Jurkat, Clone E6-1 (cell line): ENCODE measurements around the gene TBC1D1.

Source experiments
- DNase-seq: peaks from one replicate; pipeline ENCODE4 v3.0.0-alpha.2; 2011; ENCODE audit warnings: low read depth, low spot score
- H3K4me3 ChIP-seq: 2 replicates; pipeline ENCODE4 v1.5.1; 2011; ENCODE audit warnings: mild to moderate bottlenecking, low read length, control low read depth, moderate library complexity

Gene TBC1D1

DNA sequence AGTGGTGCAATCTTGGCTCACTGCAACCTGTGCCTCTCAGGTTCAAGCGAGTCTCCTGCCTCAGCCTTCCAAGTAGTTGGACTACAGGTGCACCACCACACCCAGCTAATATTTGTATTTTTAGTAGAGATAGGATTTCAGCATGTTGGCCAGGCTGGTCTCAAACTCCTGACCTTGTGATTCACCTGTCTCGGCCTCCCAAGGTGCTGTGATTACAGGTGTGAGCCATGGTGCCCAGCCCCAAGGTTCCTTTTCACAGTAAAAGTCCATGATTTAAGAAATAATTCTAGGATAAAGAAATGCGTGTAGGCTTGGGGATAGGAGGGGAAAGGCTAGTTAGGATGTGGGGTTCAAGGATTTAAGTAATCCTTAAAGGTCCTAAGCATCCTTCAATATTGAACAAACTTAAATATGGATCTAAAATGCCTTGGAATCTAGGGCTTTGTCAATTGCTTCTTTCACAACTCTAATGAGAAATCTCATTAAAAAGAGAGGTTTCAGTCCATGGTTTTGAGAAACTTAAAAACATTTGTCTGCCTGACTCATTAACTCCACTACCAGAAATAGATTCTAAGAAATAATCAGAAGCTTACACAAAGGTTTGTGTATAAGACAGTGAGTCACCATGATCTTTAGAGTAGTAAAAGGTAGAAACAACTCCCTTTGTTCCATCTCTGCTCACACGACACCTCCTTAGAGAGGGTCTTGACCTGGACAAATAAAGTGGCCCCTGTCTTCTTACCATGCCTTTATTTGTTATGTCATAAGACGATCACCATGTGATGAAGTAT, 272.5 kb downstream of the TBC1D1 start:
- DNase-seq = no peak
- H3K4me3 ChIP-seq = no peak overlapping the region

DNA sequence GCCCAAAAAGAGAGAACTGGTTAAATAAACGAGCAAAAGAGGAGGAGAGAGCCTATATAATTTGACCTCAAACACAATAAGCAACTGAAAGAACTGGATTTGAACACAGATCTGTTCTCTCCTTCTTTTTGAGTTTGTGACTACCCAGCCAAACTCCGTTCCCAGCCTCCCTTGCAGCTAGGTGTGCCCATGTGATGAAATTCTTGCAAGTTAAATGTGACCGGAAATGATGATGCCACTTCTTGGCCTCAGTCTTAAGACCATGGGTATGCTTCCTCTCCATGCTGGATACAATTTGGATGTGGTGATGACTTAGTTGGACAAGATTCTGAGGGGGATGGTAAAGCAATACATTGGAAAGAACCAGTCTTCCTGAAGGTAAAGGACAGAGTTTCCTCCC, 273.5 kb downstream of the TBC1D1 start:
- no peak for DNase-seq
- H3K4me3 ChIP-seq = no peak overlapping the region

DNA sequence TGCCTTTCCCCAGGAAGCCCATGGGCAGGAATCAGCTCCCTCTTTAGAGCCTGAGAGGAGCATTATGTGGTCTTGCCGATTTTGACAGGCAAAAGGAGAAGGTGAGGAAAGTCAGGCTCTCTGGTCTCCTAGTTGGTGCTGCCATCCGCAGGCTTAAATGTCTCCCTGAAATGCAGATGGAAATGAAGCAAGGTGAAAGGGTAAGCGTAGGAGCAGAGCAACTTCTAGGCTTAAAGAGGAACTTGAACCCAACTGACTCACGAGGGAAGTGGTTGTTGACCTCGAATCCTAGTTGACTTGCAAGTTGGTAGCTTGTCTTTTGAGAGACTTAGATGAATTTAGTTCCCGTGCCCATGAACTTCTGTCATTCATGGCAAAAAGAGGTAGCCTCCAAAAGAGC, 275.2 kb downstream of the TBC1D1 start:
- no peak overlapping the region for H3K4me3 ChIP-seq
- DNase-seq = no peak

DNA sequence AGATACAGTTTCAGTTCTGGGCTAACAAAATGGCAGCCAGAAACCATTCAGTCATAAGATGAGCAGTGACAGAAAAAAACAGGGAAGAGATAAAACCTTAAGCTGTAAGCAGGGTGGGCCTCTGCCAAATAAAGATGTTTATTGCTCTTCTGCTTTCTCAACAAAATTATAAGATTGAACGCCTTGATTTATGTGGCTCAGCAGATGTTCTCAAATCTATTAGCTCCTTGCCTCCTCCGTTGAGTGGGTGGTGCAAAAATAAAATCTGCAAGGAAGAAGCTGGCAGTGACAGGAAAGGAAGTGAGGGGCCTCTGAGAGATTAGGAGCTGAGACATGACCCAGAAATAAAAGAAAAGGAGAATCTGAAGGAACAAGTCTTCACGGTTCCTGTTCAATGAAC, 275.9 kb downstream of the TBC1D1 start:
- no peak for DNase-seq
- H3K4me3 ChIP-seq = no peak overlapping the region

DNA sequence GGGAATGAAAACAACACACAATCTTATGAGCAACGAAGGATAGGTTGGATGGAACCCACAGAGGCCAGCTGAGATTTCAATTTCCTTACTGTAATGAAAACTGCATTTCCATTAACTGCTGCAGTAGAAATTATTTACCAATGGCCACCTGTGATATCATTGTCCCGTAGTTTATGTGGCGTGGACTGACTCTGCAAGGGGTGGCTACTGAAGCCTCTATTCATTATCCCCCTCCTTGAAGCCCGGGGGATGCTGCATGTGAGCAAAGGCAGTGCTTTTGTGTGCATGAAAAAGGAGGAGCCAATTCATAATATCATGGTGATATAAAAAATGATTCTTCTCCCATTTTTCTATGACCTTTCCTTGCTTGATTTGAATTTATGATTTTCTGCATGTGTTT, 277.1 kb downstream of the TBC1D1 start:
- DNase-seq = no peak
- no peak overlapping the region for H3K4me3 ChIP-seq

DNA sequence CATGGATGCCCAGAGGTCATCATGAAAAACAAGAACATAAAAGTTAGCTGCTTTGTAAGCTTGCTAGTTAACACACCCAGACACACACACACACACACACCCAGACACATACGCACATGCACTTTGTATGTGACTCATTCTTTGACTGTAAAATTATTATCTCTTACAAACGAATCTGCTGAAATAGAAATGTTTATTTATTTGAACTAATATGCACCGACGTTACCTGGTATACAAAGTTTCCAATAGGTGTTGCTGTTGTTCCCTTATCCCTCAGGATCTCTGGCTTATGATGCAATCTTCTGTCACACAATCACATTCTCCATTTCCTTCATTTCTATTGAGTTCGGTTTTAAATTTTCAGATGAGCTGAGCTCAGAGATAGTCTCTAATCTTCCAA, 278.6 kb downstream of the TBC1D1 start:
- H3K4me3 ChIP-seq = no peak overlapping the region
- DNase-seq = no peak

DNA sequence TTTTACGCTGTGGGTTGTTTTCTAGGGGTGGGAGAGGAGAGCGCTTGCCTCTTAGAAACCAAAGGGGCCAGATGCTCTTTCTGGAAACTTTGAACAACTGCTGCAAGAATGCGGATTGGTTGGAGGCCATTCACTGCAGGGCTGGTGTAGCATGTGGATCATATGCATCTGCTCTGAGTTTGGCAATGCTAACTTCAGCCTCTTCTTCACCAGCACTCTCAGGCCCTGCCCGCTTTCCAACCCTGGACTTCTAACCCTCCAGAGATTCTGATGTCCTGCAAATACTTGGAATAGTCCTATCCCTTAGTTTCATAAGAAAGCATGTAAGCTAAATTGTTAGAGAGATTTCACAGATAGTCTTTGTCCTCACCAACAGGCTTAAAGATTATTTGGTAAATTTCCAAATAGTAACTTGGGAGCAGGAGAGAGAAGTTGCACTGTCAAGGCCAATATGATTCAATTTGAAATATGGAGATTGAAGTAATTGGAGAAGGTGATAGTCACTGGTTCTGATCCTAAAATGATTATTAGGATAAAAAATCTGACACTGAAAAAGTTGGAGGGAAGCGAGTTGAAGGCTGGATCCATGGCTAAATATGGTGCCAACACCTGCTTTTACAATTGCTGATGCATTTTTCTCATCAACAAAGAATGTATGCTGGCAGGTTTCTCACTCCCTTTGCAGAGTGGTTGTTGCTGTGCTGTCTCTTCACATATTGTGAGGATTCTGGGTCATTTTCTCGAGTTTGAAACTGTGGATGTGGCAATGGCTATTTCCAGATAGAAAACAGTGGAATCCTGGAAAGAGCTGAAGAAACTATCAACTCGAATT, 279.7 kb downstream of the TBC1D1 start:
- no peak overlapping the region for H3K4me3 ChIP-seq
- DNase-seq = no peak

DNA sequence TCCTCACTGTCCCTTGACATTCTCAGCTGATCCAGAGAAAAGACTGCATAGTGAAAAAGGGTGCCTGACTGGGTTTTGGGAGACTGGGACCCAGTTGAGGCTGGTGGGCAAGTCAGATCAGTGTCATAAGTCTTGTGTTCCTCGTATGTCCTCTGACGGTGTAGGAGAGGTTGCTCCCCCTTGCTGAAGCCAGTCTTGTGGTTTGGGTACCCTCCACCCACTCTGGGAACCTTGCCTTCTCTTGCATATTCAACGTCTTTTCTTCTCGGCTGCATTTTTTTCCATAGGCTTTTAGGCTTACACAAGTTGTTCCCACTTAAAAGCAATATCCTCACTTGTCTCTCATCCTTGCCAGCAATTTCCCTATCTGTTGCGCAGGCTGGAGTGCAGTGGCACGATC, 281.2 kb downstream of the TBC1D1 start:
- no peak overlapping the region for H3K4me3 ChIP-seq
- DNase-seq = no peak

DNA sequence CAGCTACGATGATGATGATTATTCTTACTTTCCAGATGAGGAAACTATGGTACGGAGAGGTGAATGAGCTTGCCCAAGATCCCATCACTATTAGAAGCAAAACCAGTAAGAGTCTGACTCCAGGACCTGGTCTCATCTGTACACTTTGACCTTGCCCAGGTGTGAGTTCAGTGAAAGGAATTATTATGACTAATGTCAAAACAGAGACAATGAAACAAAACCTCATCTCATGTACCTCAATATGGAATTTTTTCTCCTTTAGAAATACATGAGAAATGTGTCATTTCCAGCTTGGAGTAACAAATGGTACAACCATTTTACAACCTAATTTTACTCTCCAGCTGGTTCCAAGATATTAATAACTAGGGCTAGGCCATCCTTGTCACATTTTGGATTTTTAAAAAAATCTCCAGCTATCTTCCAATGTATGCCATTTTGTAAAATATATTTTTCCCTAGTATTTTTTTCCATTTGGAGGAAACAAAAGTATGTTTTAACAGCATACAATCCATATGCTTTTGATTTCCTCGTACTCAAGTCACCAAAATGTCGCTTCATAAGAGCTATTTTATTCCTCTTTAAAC, 283.1 kb downstream of the TBC1D1 start:
- H3K4me3 ChIP-seq = no peak overlapping the region
- DNase-seq = no peak

DNA sequence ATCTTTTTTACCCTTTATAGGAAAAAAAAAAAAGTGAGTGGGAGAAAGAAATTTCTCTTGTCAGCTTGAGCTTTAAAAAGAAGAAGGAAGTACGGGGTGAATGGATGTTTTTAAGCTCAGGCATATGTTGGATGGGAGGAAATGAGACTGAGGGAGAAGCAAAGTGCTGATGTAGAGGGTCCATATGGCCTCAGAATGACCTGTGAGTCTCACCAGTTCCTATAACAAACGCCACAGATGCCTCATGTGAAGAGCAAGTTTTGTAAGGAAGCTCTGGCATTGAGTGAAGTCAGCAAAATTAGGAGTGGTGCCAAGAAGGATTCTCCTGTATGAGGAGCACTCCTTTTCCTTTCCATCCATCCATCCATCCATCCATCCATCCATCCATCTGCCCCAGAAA, 283.9 kb downstream of the TBC1D1 start:
- H3K4me3 ChIP-seq = no peak overlapping the region
- DNase-seq = no peak

DNA sequence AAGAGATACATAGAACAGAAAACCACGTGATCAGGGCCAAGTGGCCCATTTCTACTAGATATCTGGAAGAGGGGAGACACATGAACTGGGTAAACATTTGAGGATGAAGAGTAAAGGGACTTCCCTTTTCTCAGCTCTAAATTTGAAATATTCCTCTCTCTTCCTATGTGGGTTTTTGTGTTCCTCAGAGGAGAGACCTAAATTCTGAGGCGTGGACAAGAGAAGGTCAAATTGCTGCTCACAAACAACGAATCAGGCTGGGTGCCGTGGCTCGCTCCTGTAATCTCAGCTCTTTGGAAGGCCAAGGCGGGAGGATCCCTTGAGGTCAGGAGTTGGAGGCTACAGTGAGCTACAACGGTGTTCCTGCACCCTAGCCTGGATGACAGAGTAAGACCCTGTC, 285.3 kb downstream of the TBC1D1 start:
- DNase-seq = no peak
- no peak overlapping the region for H3K4me3 ChIP-seq

DNA sequence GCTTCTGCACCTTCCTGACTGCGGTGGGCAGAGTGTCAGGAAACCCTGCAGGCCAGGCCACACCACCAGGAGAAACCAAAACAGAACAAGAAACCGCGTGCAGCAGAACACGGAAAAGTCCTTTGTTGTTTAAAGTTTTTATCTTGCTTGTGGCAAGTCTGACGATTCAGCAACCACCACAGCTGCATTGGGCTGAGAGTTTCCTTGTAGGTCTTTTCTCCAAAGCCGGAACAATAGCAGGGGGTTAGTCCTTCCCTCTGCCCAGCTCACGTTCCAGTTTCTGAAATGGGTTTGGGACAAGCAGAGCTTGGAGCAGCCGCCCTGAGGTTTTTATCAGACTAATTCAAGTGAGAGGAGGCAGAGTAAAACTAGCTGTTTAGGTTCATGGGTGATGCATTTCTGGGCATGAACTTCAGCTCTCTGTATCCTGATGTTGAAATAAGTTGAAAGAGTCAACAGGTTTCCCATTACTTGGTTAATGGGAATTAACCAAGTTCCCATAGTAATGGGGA, 286.2 kb downstream of the TBC1D1 start:
- peak; percentile 93 for DNase-seq

DNA sequence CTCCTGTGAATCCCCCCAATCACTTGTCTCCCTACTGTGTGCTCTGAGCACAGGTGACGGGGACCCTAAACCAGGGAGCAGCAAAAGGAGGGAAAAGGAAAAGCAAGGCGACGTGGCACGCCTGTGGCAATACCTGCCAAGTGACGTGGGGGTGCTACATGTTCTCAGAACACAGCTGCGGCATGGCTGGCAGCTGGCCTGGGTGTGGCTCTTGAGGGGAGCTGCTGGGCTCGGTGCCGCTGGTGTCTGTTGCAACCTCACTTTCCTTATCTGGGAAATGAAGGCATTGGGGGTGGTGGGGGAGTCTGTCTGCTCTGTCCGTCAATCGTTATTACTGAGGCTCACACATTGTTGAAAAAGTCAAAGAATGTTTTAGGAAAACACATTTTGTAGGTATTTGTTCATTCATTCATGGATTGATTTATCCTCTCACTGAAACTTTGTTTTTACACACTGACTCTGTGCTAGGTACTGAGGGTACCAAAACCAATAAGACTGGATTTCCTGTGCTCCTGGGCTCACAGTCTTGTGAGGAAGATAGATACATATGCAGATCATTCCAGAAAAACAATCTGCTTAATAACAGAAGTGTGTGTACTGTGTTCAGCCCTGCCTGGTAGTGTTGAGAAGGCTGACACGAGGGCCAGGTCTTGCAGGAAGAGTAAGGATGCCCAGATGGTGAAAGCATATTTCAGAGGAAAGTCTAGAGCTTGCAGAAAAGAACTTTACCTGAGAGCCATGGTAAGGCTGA, 286.9 kb downstream of the TBC1D1 start:
- H3K4me3 ChIP-seq = peak overlapping the region; percentile 23
- peak; percentile 77 for DNase-seq

More for the DNA sequence above, 286.2 kb downstream of the TBC1D1 start:
- peak overlapping the region; percentile 23 for H3K4me3 ChIP-seq

DNA sequence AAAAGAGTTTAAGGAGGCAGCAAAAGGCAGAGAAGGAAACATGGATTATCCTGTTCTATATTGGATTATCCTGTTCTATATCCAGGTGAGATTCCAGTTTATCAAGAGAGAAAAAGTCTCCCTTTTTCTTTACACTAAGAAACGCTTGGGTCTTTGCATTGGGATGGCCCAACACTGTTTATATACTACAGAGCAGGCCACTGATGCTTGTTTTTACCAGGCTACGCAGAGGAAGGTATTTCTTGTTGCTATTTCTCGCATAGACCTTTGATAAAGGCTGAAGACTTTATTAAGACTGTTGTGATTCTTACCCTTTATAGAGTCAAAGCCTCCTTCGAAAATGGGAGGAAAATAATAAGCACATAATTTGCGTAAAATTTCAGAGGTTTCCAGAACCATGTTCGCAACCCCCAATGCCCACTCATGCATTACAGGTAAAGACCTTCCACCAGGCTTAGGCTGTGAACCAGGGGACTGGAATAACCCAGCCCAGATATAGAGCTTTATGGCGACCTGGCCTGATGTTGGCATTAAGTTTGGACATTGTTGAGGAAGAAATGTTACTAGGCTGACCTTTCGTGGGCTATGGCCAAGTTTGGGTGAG, 287.6 kb downstream of the TBC1D1 start:
- H3K4me3 ChIP-seq = no peak overlapping the region
- DNase-seq = no peak

DNA sequence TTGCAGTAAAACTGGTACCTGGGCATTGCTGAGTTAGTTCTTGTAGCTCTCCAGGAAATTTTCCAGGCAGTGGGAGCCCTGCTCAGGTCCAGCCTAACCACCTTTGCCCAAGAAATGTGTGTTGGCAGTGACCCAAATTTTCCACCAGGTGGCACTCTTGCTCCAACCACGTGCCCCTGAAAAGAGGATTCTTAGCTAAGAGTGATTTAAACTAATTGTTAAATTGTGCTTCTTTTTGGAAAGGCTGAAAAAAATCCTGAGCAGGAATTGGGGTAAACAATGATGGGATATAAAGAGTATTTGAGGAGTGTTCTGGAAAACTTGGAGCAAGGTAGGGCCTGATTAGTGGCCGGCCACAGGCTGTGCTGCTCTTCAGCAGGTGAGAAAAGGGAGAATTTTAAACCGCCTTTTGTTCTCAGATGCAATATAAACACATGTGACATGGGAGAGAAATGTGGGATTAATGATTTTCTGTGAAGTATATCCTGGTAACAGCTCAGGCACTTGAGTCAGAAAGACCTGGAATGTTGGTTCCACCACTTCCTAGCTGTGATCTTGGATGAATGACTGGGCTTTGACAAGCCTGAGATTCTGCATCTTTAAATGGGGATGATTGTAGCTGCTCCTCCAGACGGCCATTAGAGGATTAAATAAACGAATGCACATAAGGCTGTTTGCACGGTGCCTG, 288.9 kb downstream of the TBC1D1 start:
- no peak overlapping the region for H3K4me3 ChIP-seq
- DNase-seq = peak; percentile 64

DNA sequence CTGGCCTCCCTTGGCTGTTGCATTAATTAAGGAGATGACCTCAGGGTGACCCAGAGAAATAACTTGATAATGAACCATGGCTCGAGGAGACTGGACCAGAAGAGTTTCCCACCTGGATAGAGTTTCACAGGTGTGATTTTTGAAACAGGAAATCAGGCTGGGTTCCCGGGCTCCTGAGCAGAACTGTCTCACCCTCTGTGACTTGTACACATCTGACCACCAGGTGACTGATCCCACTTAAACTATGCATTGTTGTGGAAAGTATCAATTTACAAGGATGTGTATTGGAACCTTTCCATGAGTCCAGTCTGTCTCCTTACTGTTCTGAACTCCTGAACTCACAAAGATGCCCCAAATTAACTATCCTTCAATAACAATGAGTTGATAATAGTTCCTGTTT, 289.6 kb downstream of the TBC1D1 start:
- DNase-seq = no peak
- H3K4me3 ChIP-seq = no peak overlapping the region

DNA sequence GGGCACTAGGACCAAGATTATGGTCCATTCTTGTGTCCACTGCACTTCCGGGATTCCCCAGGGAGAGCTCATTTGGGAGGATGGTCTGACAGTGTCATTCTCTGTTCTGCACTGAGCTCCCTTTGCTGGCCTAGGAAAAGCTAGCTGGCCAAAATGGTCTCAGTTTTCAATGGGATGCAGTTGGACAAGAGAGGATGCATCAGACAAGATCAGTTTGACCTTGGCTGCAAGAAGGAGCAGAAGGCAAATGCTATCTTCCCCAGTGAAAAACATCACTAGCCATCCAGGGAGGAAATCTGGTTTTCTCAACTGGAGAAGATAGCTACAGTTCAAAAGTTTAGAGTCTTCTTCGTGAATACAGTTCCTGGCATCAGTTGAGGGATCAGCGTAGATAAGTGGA, 290.4 kb downstream of the TBC1D1 start:
- no peak overlapping the region for H3K4me3 ChIP-seq
- DNase-seq = no peak

DNA sequence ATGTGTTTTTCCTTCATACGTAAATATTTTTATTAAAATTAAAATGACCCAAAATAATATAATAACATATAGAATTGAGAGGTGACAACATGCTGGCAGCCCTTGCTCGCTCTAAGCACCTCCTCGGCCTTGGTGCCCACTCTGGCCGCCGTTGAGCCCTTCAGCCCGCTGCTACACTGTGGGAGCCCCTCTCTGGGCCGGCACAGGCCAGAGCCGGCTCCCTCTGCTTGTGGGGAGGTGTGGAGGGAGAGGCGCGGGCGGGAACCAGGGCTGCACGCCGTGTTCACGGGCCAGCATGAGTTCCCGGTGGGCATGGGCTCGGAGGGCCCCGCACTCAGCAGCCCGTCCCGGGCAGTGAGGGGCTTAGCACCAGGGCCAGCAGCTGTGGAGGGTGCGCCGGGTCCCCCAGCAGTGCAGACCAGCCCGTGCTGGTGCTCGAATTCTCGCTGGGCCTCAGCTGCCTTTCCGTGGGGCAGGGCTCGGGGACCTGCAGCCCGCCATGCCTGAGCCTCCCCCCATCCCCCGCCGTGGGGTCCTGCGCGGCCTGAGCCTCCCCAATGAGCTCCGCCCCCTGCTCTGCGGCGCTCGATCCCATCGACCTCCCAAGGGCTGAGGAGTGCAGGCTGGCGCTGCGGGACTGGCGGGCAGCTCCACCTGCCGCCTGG, 291.6 kb downstream of the TBC1D1 start:
- H3K4me3 ChIP-seq = no peak overlapping the region
- DNase-seq = no peak
